Fibroblast of villous mesenchyme (primary cell): ENCODE data around the gene DVL2. TPM values are rescaled to one million over a fixed set of nuclear protein-coding genes. Genes with fewer than 3 reads are reported as not detected.

Source experiments
- DNase-seq: peaks from one replicate; pipeline ENCODE4 v3.0.0-alpha.2; 2010; ENCODE audit warnings: low read depth
- H3K4me3 ChIP-seq: 2 replicates; pipeline ENCODE4 v1.5.1; 2011; ENCODE audit warnings: low read depth, mild to moderate bottlenecking, low read length
- CTCF ChIP-seq: IDR thresholded peaks from 2 replicates; pipeline ENCODE4 v1.5.1; 2012; ENCODE audit warnings: low read depth, mild to moderate bottlenecking, low read length; ENCODE audit not compliant: insufficient read depth
- total RNA-seq: library from RNA; depleted of rRNA; stranded (reverse); fragments of >200 nt; gene quantifications from 2 replicates; pipeline ENCODE4 v1.2.3, GENCODE V29; 2012

The DVL2 gene
- total RNA-seq, 1 donor, result 105 TPM

- TF ChIP-seq CTCF, result no peak
- no peak overlapping the region for H3K4me3 ChIP-seq
- DNase-seq, result no peak
These were observed 20.2 kb upstream of the DVL2 start for GRCh38 chr17:7254511-7254910.

- DNase-seq, result no peak
- no peak for TF ChIP-seq CTCF
These were observed 18.8 kb upstream of the DVL2 start for GRCh38 chr17:7253082-7253481.

GRCh38 chr17:7252176-7253043, 18.1 kb upstream of the DVL2 start, which contains the start of gene ELP5:
Gene ELP5 (plus strand): TSS chr17:7252215. CDS start chr17:7252551, 336 bp downstream.
- peak; percentile 98 for DNase-seq
- H3K4me3 ChIP-seq, result peak within 1 kb of the TSS; percentile 90
- TF ChIP-seq CTCF, result no peak

More at GRCh38 chr17:7253082-7253481, 18.8 kb upstream of the DVL2 start:
- peak overlapping the region; percentile 90 for H3K4me3 ChIP-seq

- H3K4me3 ChIP-seq, result peak within 1 kb of the TSS; percentile 90
- TF ChIP-seq CTCF, result no peak
- peak; percentile 100 for DNase-seq
These were observed 17.4 kb upstream of the DVL2 start, which contains the start of gene CTDNEP1 for GRCh38 chr17:7251661-7252175. Gene CTDNEP1 (minus strand): TSS chr17:7251734. CDS start chr17:7251296, 438 bp downstream.

GRCh38 chr17:7250695-7251627, 16.6 kb upstream of the DVL2 start:
- DNase-seq, result no peak
- peak overlapping the region; percentile 90 for H3K4me3 ChIP-seq
- TF ChIP-seq CTCF, result no peak

GRCh38 chr17:7249830-7250229, 15.5 kb upstream of the DVL2 start:
- no peak for DNase-seq
- TF ChIP-seq CTCF, result no peak
- H3K4me3 ChIP-seq, result peak overlapping the region; percentile 90
